DOHH2 (cell line): ENCODE measurements around the gene RFX4.

Experiments used
- H3F3A ChIP-seq: fragments of 200-600 bp; sonication (generic), shearing (Covaris generic); 2 replicates; pipeline ENCODE4 v1.6.0; 2016; ENCODE audit warnings: antibody characterized with exemption, mild to moderate bottlenecking; ENCODE audit not compliant: control insufficient read depth, insufficient read depth
- H3K27ac ChIP-seq: fragments of 200-600 bp; sonication (generic); 2 replicates; pipeline ENCODE4 v1.5.1; 2014; ENCODE audit warnings: low read depth, mild to moderate bottlenecking, low read length, moderate library complexity
- H3K27me3 ChIP-seq: fragments of 200-600 bp; sonication (generic); 2 replicates; pipeline ENCODE4 v1.6.1; 2014; ENCODE audit warnings: mild to moderate bottlenecking, low read length, mixed read lengths; ENCODE audit not compliant: control insufficient read depth
- H3K36me3 ChIP-seq: fragments of 200-600 bp; sonication (generic); 2 replicates; pipeline ENCODE4 v1.6.1; 2014; ENCODE audit warnings: mild to moderate bottlenecking, low read length, moderate library complexity, mixed read lengths; ENCODE audit not compliant: control insufficient read depth
- H3K4me1 ChIP-seq: fragments of 200-600 bp; sonication (generic); 2 replicates; pipeline ENCODE4 v1.6.1; 2014; ENCODE audit warnings: mild to moderate bottlenecking, low read length, mixed read lengths; ENCODE audit not compliant: control insufficient read depth
- H3K4me2 ChIP-seq: fragments of 200-600 bp; sonication (generic); 2 replicates; pipeline ENCODE4 v1.6.0; 2014; ENCODE audit warnings: mild to moderate bottlenecking, low read length, moderate library complexity
- H3K4me3 ChIP-seq: fragments of 200-600 bp; sonication (generic); 2 replicates; pipeline ENCODE4 v1.5.1; 2014; ENCODE audit warnings: mild to moderate bottlenecking, low read length, mixed read lengths
- H3K79me2 ChIP-seq: fragments of 200-600 bp; sonication (generic); 2 replicates; pipeline ENCODE4 v1.6.1; 2014; ENCODE audit warnings: mild to moderate bottlenecking, low read length, mixed read lengths; ENCODE audit not compliant: control insufficient read depth
- H3K9me2 ChIP-seq: fragments of 200-600 bp; sonication (generic); replicated peaks from 2 replicates; pipeline ENCODE4 v1.6.1; 2014; ENCODE audit warnings: mild to moderate bottlenecking, low read length, mixed read lengths; ENCODE audit not compliant: control insufficient read depth
- H3K9me3 ChIP-seq: fragments of 200-600 bp; sonication (generic); 2 replicates; pipeline ENCODE4 v1.6.1; 2014; ENCODE audit warnings: antibody characterized with exemption, low read length, mixed read lengths; ENCODE audit not compliant: control insufficient read depth, insufficient read depth
- H4K20me1 ChIP-seq: fragments of 200-600 bp; sonication (generic); 2 replicates; pipeline ENCODE4 v1.6.0; 2014; ENCODE audit warnings: low read depth, mild to moderate bottlenecking, antibody characterized with exemption, low read length, moderate library complexity; ENCODE audit not compliant: control insufficient read depth, insufficient read depth
- EZH2phosphoT487 ChIP-seq: fragments of 200-600 bp; sonication (generic); IDR thresholded peaks from 2 replicates; pipeline ENCODE4 v1.6.1; 2017; ENCODE audit warnings: borderline replicate concordance, mild to moderate bottlenecking, antibody characterized with exemption, low read length, moderate library complexity, mixed read lengths
- TF ChIP-seq, protein P1 (sequence below): fragments of 200-600 bp; sonication (generic); IDR thresholded peaks from one replicate; pipeline ENCODE4 v1.5.1; 2014; ENCODE audit warnings: antibody characterized with exemption, mild to moderate bottlenecking, low read depth, low read length; ENCODE audit not compliant: poor library complexity, severe bottlenecking

RFX4 gene

DNA sequence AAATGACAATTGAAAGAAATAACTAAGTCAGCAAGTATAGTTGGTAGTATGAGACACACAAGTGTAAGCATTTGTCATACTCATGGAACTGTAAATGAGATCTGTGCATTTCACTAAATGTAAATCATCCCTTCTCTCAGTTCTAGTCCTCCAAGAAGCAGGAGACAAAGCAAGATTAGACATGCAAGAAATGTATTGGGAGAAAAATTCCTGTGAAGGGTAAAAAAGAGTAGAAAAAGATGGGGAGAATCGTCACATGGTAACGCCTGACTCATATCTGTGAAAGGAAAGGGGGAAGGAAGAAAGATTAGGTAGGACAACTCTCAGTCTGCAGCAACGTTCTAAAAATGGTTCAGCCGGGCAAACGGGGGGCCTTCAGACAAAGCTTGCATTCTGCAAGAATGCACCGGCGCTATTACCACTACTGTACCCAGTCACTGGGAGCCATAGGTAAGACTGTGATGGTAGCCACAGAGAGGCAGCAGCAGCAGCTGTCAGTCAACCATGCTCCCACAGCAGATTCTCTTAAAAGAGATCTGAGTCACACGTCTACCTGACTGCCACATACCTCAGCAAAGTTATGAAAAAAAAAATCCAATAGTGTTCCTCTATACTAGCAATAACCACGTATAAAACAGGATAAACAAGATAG lies 18.0 kb upstream of the RFX4 start:
- H3K4me2 ChIP-seq, result no peak overlapping the region
- no peaks in the 10 kb centered on the region for H3K9me2 ChIP-seq
- H3K4me1 ChIP-seq, result no peaks in the 10 kb centered on the region

DNA sequence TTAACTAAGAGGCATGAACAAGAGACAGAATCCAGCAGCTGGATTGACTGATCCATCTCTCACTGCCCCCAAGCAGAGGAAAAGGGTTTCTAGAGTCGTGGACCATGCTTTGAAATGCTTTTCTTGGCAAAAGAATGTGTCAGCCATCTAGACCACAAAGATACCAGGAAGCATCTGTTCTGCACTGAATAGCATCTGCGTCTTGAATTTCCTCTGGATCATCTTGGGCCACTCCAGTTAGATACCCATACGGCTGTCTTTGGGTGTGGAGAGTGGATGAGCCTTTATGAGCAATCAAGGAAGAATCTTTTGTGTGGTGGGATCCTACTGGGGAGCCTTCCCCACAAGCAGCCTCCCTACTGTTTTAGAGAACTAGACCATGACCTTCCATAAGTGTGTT lies 16.0 kb upstream of the RFX4 start:
- H3K79me2 ChIP-seq, result no peaks in the 10 kb centered on the region
- H3K27ac ChIP-seq, result no peak overlapping the region

More for the DNA sequence above, 18.0 kb upstream of the RFX4 start:
- Histone ChIP-seq H3K9me3 (no peaks in the 10 kb centered on the region), H3K4me3 (no peak overlapping the region), H3K36me3 (no peaks in the 10 kb centered on the region), H3K79me2 (no peaks in the 10 kb centered on the region), H4K20me1 (no peaks in the 10 kb centered on the region), H3K27ac (no peak overlapping the region), H3F3A (no peaks in the 10 kb centered on the region), H3K27me3 (no peaks in the 10 kb centered on the region)
- TF ChIP-seq EZH2phosphoT487, result no peak
- TF ChIP-seq, protein P1, sequence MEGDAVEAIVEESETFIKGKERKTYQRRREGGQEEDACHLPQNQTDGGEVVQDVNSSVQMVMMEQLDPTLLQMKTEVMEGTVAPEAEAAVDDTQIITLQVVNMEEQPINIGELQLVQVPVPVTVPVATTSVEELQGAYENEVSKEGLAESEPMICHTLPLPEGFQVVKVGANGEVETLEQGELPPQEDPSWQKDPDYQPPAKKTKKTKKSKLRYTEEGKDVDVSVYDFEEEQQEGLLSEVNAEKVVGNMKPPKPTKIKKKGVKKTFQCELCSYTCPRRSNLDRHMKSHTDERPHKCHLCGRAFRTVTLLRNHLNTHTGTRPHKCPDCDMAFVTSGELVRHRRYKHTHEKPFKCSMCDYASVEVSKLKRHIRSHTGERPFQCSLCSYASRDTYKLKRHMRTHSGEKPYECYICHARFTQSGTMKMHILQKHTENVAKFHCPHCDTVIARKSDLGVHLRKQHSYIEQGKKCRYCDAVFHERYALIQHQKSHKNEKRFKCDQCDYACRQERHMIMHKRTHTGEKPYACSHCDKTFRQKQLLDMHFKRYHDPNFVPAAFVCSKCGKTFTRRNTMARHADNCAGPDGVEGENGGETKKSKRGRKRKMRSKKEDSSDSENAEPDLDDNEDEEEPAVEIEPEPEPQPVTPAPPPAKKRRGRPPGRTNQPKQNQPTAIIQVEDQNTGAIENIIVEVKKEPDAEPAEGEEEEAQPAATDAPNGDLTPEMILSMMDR, result no peak

DNA sequence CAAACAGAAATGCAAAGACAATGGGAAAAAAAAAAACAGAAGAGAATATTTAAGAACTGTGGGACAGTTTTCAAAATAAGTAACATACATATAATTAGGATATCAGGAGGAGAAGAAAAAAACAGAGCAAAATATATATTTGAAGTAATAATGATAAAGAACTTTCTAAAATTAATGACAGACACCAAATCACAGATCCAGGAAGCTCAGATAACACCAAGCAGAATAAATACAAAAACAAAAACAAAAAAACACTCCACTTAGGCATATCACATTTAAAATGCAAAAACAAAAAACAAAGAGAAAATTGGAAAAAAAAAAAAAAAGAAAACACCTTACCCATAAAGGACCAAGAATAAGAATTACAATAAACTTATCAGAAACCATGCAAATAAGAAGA lies 9.6 kb upstream of the RFX4 start:
- TF ChIP-seq, protein P1, result no peak
- TF ChIP-seq EZH2phosphoT487, result no peak
- Histone ChIP-seq H3K4me3 (no peak overlapping the region), H3K79me2 (no peaks in the 10 kb centered on the region), H3K27ac (no peak overlapping the region), H4K20me1 (no peaks in the 10 kb centered on the region), H3K36me3 (no peaks in the 10 kb centered on the region), H3K4me2 (no peak overlapping the region), H3K9me2 (no peaks in the 10 kb centered on the region), H3F3A (no peaks in the 10 kb centered on the region), H3K9me3 (no peaks in the 10 kb centered on the region), H3K4me1 (no peaks in the 10 kb centered on the region), H3K27me3 (no peaks in the 10 kb centered on the region)

More for the DNA sequence above, 16.0 kb upstream of the RFX4 start:
- Histone ChIP-seq H4K20me1 (no peaks in the 10 kb centered on the region), H3K4me1 (no peaks in the 10 kb centered on the region), H3F3A (no peaks in the 10 kb centered on the region), H3K4me2 (no peak overlapping the region), H3K4me3 (no peak overlapping the region), H3K9me3 (no peaks in the 10 kb centered on the region), H3K36me3 (no peaks in the 10 kb centered on the region), H3K27me3 (no peaks in the 10 kb centered on the region), H3K9me2 (no peaks in the 10 kb centered on the region)
- TF ChIP-seq, protein P1, result no peak
- TF ChIP-seq EZH2phosphoT487, result no peak
